ENCODE results near the gene SLC35B2. TPM values are rescaled to one million over a fixed set of nuclear protein-coding genes. Genes with fewer than 3 reads are reported as not detected.
A peak's percentile ranks its signal among the peaks of the same experiment; 100 is the strongest.

Gene SLC35B2
- total and polyA plus RNA-seq, 9 of the 15 experiments (the other 6 are each of a cell fraction or from before 2014, with no cell fraction given) = 14.5 to 59.1 (median 47.1) TPM

- peak; percentile 41 for TF ChIP-seq REST (IDR thresholded peaks at IDR 0.05; ENCODE audit: borderline replicate concordance)
- TF ChIP-seq REST (CRISPR knock-in tag; IDR thresholded peaks at IDR 0.05; ENCODE audit: low read depth) = no peak
- no peak for TF ChIP-seq FOXA1 (IDR thresholded peaks at IDR 0.05; ENCODE audit: borderline replicate concordance)
- 0 out of 2 replicates have a peak, but pooled peaks have one; percentile 0 for TF ChIP-seq NCOR1 (IDR thresholded peaks at IDR 0.05)
- 0 out of 2 replicates have a peak, but pooled peaks have one; percentile 24 for TF ChIP-seq HDAC8 (tag; IDR thresholded peaks at IDR 0.05)
- TF ChIP-seq NFE2 (IDR thresholded peaks at IDR 0.05; ENCODE audit: low read depth) = peak; percentile 99
- no peak for TF ChIP-seq TAF15 (IDR thresholded peaks at IDR 0.05; ENCODE audit: low read depth, low read length)
- TF ChIP-seq ZFX (CRISPR knock-in tag; IDR thresholded peaks at IDR 0.05) = peak; percentile 60
- 0 out of 2 replicates have a peak, but pooled peaks have one; percentile 2 for TF ChIP-seq ZNF24 (IDR thresholded peaks at IDR 0.05)
- TF ChIP-seq ARID3B (CRISPR knock-in tag; IDR thresholded peaks at IDR 0.05; ENCODE audit: borderline replicate concordance) = 0 out of 2 replicates have a peak, but pooled peaks have one; percentile 57
- peak; percentile 78; the same call in 1 of the 2 replicates for TF ChIP-seq ZNF584 (CRISPR knock-in tag; IDR thresholded peaks at IDR 0.05; ENCODE audit: low read depth)
- TF ChIP-seq YY1 (IDR thresholded peaks at IDR 0.05; ENCODE audit: borderline replicate concordance in 1 of 3, control insufficient read depth in 1 of 3, extremely low read depth in 1 of 3, insufficient read depth in 3 of 3, insufficient read length in 1 of 3, insufficient replicate concordance in 2 of 3, low read depth in 1 of 3, low read length in 2 of 3) = peak; percentile 80 to 97 (median 94)
- peak; percentile 56 for TF ChIP-seq POLR2AphosphoS5 (IDR thresholded peaks at IDR 0.05; ENCODE audit: control insufficient read depth, insufficient read depth, low read depth, low read length)
- TF ChIP-seq E2F3 (CRISPR knock-in tag; IDR thresholded peaks at IDR 0.05) = peak; percentile 68
- TF ChIP-seq HMGN3 (IDR thresholded peaks at IDR 0.05; ENCODE audit: borderline replicate concordance, extremely low read depth, insufficient read length, low read depth, low read length) = peak; percentile 99
- TF ChIP-seq MXI1 (IDR thresholded peaks at IDR 0.05; ENCODE audit: low read depth, low read length) = peak; percentile 91; the same call in 1 of the 2 replicates
- peak; percentile 12 for TF ChIP-seq LEF1 (IDR thresholded peaks at IDR 0.05)
These were observed 9.7 kb downstream of the SLC35B2 start (continued) for GRCh38 chr6:44247338-44248302.

All from K562 (cell line).